ENCODE results near the gene DCDC2C. TPM values are rescaled to one million over a fixed set of nuclear protein-coding genes. Genes with fewer than 3 reads are reported as not detected.

The DCDC2C gene
- total RNA-seq, 1 experiment from 2014 or later, result not detected

DNA sequence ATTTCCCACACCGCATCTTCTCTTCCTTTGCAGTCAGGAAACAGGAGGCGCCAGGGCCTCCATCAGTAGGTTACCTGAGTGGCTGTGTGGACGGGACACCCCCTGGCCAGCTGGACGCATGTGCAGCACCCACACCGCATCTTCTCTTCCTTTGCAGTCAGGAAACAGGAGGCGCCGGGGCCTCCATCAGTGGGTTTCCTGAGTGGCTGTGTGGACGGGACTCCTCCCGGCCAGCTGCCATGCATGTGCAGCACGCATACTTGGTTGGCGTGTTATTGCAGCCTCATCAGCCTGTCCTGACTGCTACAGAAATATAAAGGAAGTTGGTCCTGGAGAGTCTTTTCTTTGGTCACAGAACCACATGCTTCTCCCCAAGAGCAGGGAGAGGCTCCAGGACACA, 74.6 kb downstream of the DCDC2C start:
- Histone ChIP-seq H3K79me2 (ENCODE audit: low read depth) (no peaks in the 10 kb centered on the region), H4K20me1 (ENCODE audit: insufficient read depth) (no peaks in the 10 kb centered on the region), H3K9me2 (ENCODE audit: insufficient read depth) (no peaks in the 10 kb centered on the region), H3K9me3 (ENCODE audit: insufficient read depth, low read depth) (no peaks in the 10 kb centered on the region), H3K36me3 (ENCODE audit: low read depth) (no peaks in the 10 kb centered on the region), H2AFZ (no peak overlapping the region), H3K4me3 (no peak overlapping the region), H3K4me2 (no peak overlapping the region), H3K27ac (no peak overlapping the region), H3F3A (ENCODE audit: insufficient read depth, low read depth) (no peaks in the 10 kb centered on the region), H3K4me1 (replicated peaks; ENCODE audit: insufficient read depth) (no peaks in the 10 kb centered on the region), H3K27me3 (ENCODE audit: insufficient read depth, low read depth) (peaks cover 84% of the 10 kb centered on the region)
- intact Hi-C loops (cut with micrococcal nuclease; ENCODE audit: unreplicated experiment), result no loop called here
- POLR2A ChIA-PET (ENCODE audit: unreplicated experiment), result no interaction called here
- CTCF ChIA-PET, result no interaction called here
- no TSS peak for BruUV-seq (replicated peaks)
- no peak for DNase-seq
- TF ChIP-seq EZH2 (IDR thresholded peaks at IDR 0.05; ENCODE audit: low read depth), result no peak
- TF ChIP-seq, protein P1, sequence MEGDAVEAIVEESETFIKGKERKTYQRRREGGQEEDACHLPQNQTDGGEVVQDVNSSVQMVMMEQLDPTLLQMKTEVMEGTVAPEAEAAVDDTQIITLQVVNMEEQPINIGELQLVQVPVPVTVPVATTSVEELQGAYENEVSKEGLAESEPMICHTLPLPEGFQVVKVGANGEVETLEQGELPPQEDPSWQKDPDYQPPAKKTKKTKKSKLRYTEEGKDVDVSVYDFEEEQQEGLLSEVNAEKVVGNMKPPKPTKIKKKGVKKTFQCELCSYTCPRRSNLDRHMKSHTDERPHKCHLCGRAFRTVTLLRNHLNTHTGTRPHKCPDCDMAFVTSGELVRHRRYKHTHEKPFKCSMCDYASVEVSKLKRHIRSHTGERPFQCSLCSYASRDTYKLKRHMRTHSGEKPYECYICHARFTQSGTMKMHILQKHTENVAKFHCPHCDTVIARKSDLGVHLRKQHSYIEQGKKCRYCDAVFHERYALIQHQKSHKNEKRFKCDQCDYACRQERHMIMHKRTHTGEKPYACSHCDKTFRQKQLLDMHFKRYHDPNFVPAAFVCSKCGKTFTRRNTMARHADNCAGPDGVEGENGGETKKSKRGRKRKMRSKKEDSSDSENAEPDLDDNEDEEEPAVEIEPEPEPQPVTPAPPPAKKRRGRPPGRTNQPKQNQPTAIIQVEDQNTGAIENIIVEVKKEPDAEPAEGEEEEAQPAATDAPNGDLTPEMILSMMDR (conservative IDR thresholded peaks at IDR 0.05), result no peak

DNA sequence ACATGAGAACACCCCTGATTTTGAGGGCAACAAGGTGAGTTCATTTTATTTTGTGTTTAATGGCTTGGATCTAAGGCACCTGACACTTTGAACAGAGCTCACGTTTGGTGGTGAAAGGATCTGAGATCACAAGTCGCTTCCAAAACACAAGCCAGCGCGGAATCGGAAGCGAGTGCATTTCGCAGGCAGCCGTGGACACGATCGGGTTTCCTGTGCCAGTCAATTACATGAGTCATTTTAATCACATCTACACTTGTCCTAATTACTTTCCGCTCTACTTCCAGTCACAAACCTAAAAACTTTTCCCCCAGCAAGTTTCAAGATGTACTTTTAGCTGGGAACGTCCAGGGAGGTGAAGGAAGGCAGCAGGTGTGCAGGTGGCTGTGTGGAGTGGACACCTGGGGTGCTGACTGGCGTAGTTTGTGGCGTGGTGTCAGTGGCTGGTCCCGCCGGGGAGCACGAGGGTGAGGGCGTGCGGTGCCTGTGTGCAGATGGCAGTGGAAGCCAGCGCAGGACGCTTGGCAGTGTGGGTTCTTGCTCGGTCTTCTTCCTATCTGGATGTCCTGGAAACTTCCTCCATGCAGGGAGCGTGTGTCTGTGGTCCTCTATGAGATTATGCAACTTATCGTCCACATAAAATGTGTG, 75.6 kb downstream of the DCDC2C start:
- BruUV-seq (replicated peaks), result no TSS peak
- POLR2A ChIA-PET (ENCODE audit: unreplicated experiment), result no interaction called here
- Histone ChIP-seq H3K4me2 (no peak overlapping the region), H3K79me2 (ENCODE audit: low read depth) (no peaks in the 10 kb centered on the region), H2AFZ (no peak overlapping the region), H3K9me2 (ENCODE audit: insufficient read depth) (no peaks in the 10 kb centered on the region), H3K4me1 (replicated peaks; ENCODE audit: insufficient read depth) (no peaks in the 10 kb centered on the region), H3K27me3 (ENCODE audit: insufficient read depth, low read depth) (peaks cover 86% of the 10 kb centered on the region), H3K9me3 (ENCODE audit: insufficient read depth, low read depth) (no peaks in the 10 kb centered on the region), H3F3A (ENCODE audit: insufficient read depth, low read depth) (no peaks in the 10 kb centered on the region), H3K36me3 (ENCODE audit: low read depth) (no peaks in the 10 kb centered on the region), H4K20me1 (ENCODE audit: insufficient read depth) (no peaks in the 10 kb centered on the region), H3K27ac (no peak overlapping the region), H3K4me3 (no peak overlapping the region)
- CTCF ChIA-PET, result interaction anchor here (0.6 kb wide), 1 partner anchor 31 kb away, joined by 4 read pairs; no protein-coding TSS in a partner anchor
- no peak for DNase-seq
- intact Hi-C loops (cut with micrococcal nuclease; ENCODE audit: unreplicated experiment), result no loop called here
- no peak for TF ChIP-seq EZH2 (IDR thresholded peaks at IDR 0.05; ENCODE audit: low read depth)
- TF ChIP-seq, protein P1 (conservative IDR thresholded peaks at IDR 0.05), result no peak

DNA sequence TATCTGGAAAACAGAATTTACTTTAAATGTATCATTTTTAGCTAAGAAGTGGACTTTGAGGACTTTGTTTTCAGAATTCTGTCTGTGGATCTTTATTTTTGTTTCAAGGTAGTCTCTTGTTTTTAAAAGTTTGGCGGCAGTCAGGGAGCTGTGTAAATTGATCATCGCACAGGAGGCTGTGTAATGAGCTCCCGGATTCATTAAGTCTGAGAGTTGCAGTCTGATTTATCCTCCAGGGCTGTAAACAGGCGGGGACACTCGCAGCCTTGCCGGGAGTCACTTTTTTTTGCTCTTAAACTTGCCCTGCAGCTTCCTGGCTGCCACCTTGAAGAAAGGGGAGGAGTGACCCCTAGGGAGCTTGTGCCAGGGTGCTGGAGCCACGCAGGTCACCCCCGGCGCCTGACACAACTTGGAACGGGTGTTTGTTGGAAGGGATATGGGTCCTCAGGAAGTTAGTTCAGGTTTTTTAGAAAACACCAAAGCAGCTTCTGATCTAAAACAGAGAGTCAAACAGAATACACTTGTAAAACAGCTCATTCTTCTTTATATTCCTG, 76.2 kb downstream of the DCDC2C start:
- no peaks in the 10 kb centered on the region for H3K4me1 ChIP-seq (replicated peaks; ENCODE audit: insufficient read depth)
- POLR2A ChIA-PET (ENCODE audit: unreplicated experiment), result no interaction called here
- no peaks in the 10 kb centered on the region for H3K9me3 ChIP-seq (ENCODE audit: insufficient read depth, low read depth)
- H3K36me3 ChIP-seq (ENCODE audit: low read depth), result no peaks in the 10 kb centered on the region
- BruUV-seq (replicated peaks), result no TSS peak
- no peaks in the 10 kb centered on the region for H3K79me2 ChIP-seq (ENCODE audit: low read depth)
- H3K4me3 ChIP-seq, result no peak overlapping the region
- intact Hi-C loops (cut with micrococcal nuclease; ENCODE audit: unreplicated experiment), result loop anchor here (2.0 kb wide), 1 partner anchor 51 kb away; no protein-coding TSS in a partner anchor
- CTCF ChIA-PET, result no interaction called here
- H3K9me2 ChIP-seq (ENCODE audit: insufficient read depth), result no peaks in the 10 kb centered on the region
- no peaks in the 10 kb centered on the region for H4K20me1 ChIP-seq (ENCODE audit: insufficient read depth)
- H3F3A ChIP-seq (ENCODE audit: insufficient read depth, low read depth), result no peaks in the 10 kb centered on the region
- no peak for DNase-seq
- peaks cover 82% of the 10 kb centered on the region for H3K27me3 ChIP-seq (ENCODE audit: insufficient read depth, low read depth)
- H3K4me2 ChIP-seq, result no peak overlapping the region
- H2AFZ ChIP-seq, result no peak overlapping the region
- no peak for TF ChIP-seq EZH2 (IDR thresholded peaks at IDR 0.05; ENCODE audit: low read depth)
- TF ChIP-seq, protein P1 (conservative IDR thresholded peaks at IDR 0.05), result no peak
- H3K27ac ChIP-seq, result no peak overlapping the region

Measured in PC-9 (cell line).